ENCODE data around the gene KYNU. TPM values are rescaled to one million over a fixed set of nuclear protein-coding genes. Genes with fewer than 3 reads are reported as not detected.
"Not testable (repeated sequence)": the region's sequence is repeated elsewhere in the genome, so short reads cannot be mapped to it uniquely, and the experiment has no call there.

KYNU gene
- total RNA-seq, 6 experiments from 2014 or later, result 0.17 to 0.63 (median 0.34) TPM; not detected in 1

GRCh38 chr2:143034292-143035074, 157.0 kb downstream of the KYNU start:
- Mint-ChIP-seq H3K4me1 (ENCODE audit: low read depth) (no peaks in the 10 kb centered on the region), H3K27me3 (ENCODE audit: insufficient read depth) (peaks cover 2% of the 10 kb centered on the region; the same call in 1 of the 2 replicates), H3K9me3 (no peaks in the 10 kb centered on the region), H3K4me3 (no peak overlapping the region), H3K27ac (no peak overlapping the region), H3K36me3 (ENCODE audit: low read depth) (no peaks in the 10 kb centered on the region)
- peak; percentile 99 for TF ChIP-seq CTCF (IDR thresholded peaks at IDR 0.05)
- DNase-seq, result peak; percentile 87

GRCh38 chr2:143051465-143051864, 174.0 kb downstream of the KYNU start:
- no peak for TF ChIP-seq CTCF (IDR thresholded peaks at IDR 0.05)
- no peak for DNase-seq
- H3K27me3 Mint-ChIP-seq (ENCODE audit: insufficient read depth), result no peaks in the 10 kb centered on the region
- H3K4me1 Mint-ChIP-seq (ENCODE audit: low read depth), result no peaks in the 10 kb centered on the region
- no peak overlapping the region for H3K27ac Mint-ChIP-seq
- H3K36me3 Mint-ChIP-seq (ENCODE audit: low read depth), result no peaks in the 10 kb centered on the region
- H3K4me3 Mint-ChIP-seq, result no peak overlapping the region
- H3K9me3 Mint-ChIP-seq, result peaks cover 12% of the 10 kb centered on the region

- not testable (repeated sequence) for DNase-seq; H3K27me3 Mint-ChIP-seq (ENCODE audit: insufficient read depth); H3K9me3 Mint-ChIP-seq; H3K27ac Mint-ChIP-seq; H3K4me1 Mint-ChIP-seq (ENCODE audit: low read depth); H3K36me3 Mint-ChIP-seq (ENCODE audit: low read depth); H3K4me3 Mint-ChIP-seq
Observed at GRCh38 chr2:143053437-143053836, 176.0 kb downstream of the KYNU start.

- Mint-ChIP-seq H3K27me3 (ENCODE audit: insufficient read depth) (no peaks in the 10 kb centered on the region), H3K36me3 (ENCODE audit: low read depth) (no peaks in the 10 kb centered on the region), H3K4me3 (no peak overlapping the region), H3K27ac (no peak overlapping the region), H3K9me3 (peaks cover 8% of the 10 kb centered on the region), H3K4me1 (ENCODE audit: low read depth) (no peaks in the 10 kb centered on the region)
- TF ChIP-seq CTCF (IDR thresholded peaks at IDR 0.05), result no peak
- DNase-seq, result no peak
Observed at GRCh38 chr2:143056550-143056949, 179.1 kb downstream of the KYNU start.

GRCh38 chr2:143058851-143059250, 181.4 kb downstream of the KYNU start:
- Mint-ChIP-seq H3K27ac (no peak overlapping the region), H3K27me3 (ENCODE audit: insufficient read depth) (no peaks in the 10 kb centered on the region), H3K9me3 (peaks cover 4% of the 10 kb centered on the region), H3K36me3 (ENCODE audit: low read depth) (no peaks in the 10 kb centered on the region), H3K4me1 (ENCODE audit: low read depth) (no peaks in the 10 kb centered on the region), H3K4me3 (no peak overlapping the region)
- no peak for DNase-seq
- TF ChIP-seq CTCF (IDR thresholded peaks at IDR 0.05), result no peak

GRCh38 chr2:143063612-143064200, 186.2 kb downstream of the KYNU start:
- no peaks in the 10 kb centered on the region for H3K27me3 Mint-ChIP-seq (ENCODE audit: insufficient read depth)
- no peaks in the 10 kb centered on the region for H3K4me1 Mint-ChIP-seq (ENCODE audit: low read depth)
- peaks cover 8% of the 10 kb centered on the region; the same call in 1 of the 2 replicates for H3K9me3 Mint-ChIP-seq
- H3K27ac Mint-ChIP-seq, result no peak overlapping the region
- no peak overlapping the region for H3K4me3 Mint-ChIP-seq
- no peak for DNase-seq
- no peak for TF ChIP-seq CTCF (IDR thresholded peaks at IDR 0.05)
- H3K36me3 Mint-ChIP-seq (ENCODE audit: low read depth), result no peaks in the 10 kb centered on the region

All from HFFc6 (cell line).